Activated CD8-positive, alpha-beta memory T cell treated with anti-CD3 and anti-CD28 coated beads for 1 hour (primary cell): ENCODE data around the gene MYOT.

Experiments
- DNase-seq, 2 donors: peaks; one replicate each; pipeline ENCODE4 v3.0.0-alpha.2; 2020; ENCODE audit warnings: low read depth in 1 of 2; ENCODE audit errors: extremely low read depth in 1 of 2

The MYOT gene

DNA sequence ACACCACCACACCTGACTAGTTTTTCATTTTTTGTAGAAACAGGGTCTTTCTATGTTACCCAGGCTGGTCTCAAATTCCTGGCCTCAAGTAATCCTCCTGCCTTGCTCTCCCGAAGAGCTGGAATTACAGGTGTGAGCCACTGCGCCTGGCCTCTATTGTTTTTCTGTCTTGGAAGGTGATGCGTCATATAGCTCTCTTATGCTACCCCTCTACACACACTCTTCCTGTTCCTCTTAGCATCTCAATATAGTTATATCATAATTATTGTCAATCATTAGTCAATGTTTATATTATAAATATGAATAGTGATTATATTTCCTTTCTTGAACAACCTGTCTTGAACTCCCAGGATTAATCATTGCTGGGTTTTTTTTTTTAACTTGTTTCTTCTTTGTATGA lies 28.9 kb downstream of the MYOT start:
- DNase-seq, result no peak

DNA sequence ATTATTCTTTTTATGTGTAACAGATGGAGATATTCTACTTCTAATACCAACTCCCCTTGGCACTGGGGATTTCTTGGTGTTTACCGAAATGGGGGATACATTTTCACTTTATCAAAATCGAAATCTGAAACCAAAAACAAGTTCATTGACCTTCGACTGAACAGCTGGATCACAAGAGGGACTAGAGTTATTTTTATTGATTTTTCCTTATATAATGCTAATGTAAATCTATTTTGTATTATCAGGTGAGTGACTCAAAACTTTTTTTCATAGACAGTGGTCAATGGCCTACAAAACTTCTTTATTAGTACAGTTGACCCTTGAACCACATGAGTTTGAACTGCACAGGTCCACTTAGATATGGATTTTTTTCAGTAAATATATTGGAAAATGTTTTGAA lies 31.8 kb downstream of the MYOT start:
- no peak for DNase-seq

DNA sequence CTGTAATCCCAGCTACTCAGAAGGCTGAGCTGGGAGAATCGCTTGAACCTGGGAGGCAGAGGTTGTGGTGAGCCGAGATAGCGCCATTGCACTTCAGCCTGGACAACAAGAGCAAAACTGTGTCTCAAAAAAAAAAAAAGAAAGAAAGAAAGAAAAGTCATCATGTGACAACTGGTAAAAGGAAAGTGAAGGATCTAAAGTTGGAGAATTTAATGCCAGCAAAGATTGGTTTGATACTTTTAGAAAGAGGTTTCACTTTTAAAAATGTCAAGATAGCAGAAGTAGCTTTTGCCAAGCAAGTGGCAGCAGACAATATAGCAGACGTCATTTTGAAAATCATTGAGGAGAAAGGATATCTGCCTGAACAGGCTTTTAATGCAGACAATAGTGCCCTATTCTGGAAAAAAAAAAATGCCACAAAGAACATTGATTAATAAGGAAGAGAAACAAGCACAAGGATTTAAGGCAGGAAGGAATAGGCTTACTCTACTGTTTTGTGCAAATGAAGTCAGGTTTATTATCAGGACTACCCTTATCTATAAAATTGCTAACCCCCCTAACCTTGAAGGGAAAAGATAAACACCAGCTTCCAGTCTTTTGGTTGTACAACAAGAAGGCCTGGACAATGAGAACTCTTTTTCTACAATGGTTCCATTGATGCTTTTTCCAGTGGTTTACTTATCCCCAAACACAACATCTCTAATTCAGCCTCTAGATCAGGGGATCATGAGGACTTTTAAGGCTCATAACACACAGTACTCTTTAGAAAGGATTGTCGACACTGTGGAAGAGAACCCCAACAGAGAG lies 33.6 kb downstream of the MYOT start:
- no peak for DNase-seq

DNA sequence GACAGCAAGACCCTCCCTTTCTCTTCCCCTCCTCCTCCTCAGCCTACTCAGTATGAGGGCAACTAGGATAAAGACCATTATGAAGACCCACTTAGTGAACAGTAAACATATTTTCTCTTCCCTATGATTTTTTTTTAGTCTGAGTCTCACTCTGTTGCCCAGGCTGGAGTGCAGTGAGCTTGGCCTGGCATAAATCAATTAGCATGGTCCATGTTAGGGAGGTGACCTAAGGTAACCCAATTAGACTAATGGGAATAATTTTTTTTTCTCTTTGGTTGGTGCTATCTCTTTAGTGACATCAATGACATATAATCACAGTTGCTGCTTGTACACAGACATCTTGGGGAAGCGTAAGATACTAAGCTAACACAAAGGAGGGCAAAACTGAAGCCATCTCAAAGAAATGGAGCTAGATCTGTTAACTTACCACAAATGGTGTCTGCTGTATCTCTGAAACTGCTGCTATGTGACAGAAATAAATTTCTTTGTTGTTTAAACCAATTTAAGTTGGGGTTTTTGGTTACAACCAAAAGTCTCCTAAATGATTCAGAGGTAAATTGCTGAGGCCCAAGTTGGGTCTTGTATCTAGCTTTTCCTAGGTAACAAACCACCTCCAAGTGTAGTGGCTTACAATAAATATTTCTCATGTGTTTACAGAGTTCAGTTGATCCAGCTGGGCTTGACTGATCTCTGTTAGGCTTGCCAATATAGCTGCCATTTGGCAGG lies 34.9 kb downstream of the MYOT start:
- no peak for DNase-seq

DNA sequence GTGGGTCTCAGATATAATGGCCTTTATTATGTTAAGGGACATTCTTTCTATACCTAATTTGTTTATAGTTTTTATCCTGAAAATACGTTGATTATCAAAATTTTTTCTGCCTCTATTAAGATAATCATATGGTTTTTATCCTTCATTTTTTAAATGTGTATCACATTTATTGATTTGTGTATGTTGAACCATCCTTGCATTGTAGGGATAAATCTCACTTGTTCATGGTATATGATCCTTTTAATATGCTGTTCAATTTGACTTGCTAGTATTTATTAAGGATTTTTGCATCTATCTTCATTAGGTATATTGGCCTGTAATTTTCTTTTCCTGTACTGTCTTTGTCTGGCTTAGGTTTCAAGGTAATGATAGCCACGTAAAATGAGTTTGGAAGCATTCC lies 47.1 kb downstream of the MYOT start:
- DNase-seq, result no peak

DNA sequence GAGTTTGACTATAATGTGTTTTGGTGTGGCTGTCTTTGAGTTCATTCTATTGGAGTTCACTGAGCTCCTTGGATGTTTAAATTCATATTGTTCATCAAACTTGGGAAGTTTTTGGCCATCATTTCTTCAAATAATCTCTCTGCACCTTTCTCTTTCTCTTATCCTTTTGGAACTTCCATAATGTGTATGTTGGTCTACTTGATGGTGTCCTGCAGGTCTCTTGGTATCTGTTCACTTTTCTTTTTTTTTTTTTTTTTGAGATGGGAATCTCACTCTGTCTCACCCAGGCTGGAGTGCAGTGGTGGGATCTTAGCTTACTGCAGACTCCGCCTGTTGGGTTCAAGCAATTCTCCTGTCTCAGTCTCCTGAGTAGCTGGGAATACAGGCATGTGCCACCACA lies 49.3 kb downstream of the MYOT start:
- DNase-seq, result no peak

DNA sequence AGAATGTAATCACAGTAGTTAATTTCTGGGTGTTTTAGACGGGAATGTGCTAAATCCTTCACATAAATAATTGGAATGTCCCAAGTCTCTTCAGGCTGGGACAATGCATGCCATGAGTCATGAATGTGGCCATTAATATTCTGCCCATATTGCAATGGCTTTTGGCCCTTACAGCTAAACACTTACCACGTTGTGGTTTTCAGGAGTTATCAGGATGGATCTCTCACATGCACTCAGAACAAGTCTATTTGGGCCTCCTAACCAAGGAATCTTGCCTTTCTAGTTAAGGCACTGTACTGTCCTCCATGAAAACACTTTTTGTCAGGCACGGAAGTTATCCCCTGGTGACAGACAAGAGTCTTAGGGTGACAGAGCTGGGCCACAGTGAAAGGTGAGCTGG lies 54.3 kb downstream of the MYOT start:
- DNase-seq, result no peak

DNA sequence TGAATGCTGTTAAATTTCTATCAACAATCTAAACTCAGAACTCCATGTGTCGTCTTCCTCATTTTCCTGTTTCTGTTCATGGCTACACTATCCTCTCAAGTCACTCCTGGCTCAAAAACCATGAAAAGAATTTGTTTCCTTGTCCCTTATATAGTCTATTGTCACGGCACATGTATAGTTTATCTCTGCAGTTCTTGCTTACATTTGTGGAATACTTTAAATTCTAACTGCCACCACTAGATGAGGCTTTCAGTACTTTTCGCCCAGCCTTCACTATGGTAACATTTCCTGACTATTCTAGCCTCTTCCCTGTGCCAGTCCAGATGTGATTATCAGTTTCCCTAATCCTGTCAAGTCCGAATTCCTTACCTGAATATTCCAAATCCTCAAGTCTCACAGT lies 56.2 kb downstream of the MYOT start:
- DNase-seq, result no peak

DNA sequence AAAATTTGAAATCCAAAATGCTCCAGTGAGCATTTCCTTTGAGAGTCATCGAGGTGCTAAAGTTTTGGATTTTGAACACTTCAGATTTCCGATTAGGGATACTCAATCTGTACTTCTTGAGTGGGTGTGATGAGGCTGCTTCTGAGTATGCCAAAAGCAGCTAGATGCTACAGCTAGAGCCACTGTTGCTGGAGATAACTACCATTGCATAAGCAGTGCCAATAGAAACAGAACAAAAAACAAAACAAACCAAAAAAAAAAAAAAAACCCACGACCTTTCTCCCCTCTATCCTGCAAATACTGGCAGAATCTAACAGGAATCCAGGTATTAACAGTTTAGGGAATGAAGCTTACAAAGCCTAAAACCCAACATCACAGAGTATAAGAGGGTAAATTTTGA lies 65.1 kb downstream of the MYOT start:
- DNase-seq, result no peak

DNA sequence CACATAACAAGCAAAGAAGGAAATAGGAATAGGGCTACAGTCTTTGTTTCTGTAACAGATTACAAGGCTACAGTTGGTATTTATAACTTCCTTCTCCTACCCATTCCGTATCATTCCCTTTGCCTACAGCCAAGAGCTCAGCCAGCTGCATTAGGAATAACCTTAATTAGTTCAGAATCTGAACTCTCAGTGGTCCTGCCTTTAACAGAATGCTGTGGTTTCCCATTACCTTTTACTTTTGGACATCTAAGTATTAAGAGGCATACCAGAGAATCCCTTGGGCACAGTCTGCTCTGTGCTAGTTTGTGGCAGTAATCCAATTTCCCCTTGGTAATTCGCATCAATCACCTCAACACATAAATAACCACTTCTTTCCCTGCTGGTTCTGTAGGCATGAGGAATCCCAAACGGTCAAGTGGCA lies 65.8 kb downstream of the MYOT start:
- no peak for DNase-seq

DNA sequence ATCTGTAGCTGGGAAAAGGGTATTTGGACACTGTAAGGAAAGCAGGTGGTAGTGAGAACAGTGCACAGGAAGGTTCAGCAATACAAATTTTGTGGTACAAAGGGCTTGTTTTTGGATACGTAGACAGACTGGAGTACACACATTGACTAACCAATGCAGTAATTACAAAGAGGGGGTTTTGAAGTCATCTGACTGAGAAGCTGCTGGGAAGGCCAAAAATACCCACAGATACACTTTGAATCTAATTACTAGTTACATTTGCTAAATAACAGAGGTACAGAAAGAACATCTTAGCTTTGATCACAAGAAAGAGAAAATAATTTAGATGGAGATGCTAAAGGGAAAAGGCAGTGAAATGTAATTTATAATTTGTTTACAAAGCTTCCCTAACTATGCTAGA lies 67.5 kb downstream of the MYOT start:
- DNase-seq, result no peak

DNA sequence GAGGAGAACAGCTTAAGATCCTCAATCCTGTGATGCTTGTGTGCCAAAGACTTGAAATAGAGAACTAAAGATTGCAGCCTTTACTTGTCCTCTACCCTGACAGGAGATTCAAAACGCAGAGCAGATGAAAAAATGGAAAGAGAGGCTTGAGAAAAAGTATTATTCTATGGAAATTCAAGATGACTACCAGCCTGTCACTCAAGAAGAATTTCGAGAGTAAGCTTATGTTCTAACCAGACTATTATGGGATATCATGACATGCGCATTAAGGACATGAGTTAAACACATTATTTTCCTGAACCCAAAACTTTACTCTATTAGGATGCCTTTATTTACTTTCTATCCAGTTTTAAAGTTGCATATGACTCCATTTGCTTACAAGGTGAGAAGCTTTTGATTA lies 68.0 kb downstream of the MYOT start:
- DNase-seq, result no peak
